ENCODE measurements around the gene SV2B. TPM values are rescaled to one million over a fixed set of nuclear protein-coding genes. Genes with fewer than 3 reads are reported as not detected.

The SV2B gene
- total RNA-seq, 1 experiment from 2014 or later: 0.05 TPM

GRCh38 chr15:91184441-91184840 is 84.4 kb downstream of the SV2B start:
- DNase-seq (ENCODE audit: extremely low read depth, low read depth): no peak

- peak; percentile 15 for DNase-seq (ENCODE audit: extremely low read depth, low read depth)
These were observed 87.0 kb downstream of the SV2B start for GRCh38 chr15:91186904-91187656.

GRCh38 chr15:91192285-91192684 is 92.2 kb downstream of the SV2B start:
- no peak for DNase-seq (ENCODE audit: extremely low read depth, low read depth)

- no peak for DNase-seq (ENCODE audit: extremely low read depth, low read depth)
These were observed 92.8 kb downstream of the SV2B start for GRCh38 chr15:91192690-91193377.

GRCh38 chr15:91193378-91193720 is 93.3 kb downstream of the SV2B start:
- no peak for DNase-seq (ENCODE audit: extremely low read depth, low read depth)

GRCh38 chr15:91196127-91196526 is 96.1 kb downstream of the SV2B start:
- DNase-seq (ENCODE audit: extremely low read depth, low read depth): no peak

GRCh38 chr15:91196768-91197167 is 96.7 kb downstream of the SV2B start:
- DNase-seq (ENCODE audit: extremely low read depth, low read depth): no peak

- DNase-seq (ENCODE audit: extremely low read depth, low read depth): no peak
These were observed 99.5 kb downstream of the SV2B start for GRCh38 chr15:91199511-91199910.

- no peak for DNase-seq (ENCODE audit: extremely low read depth, low read depth)
These were observed 100.2 kb downstream of the SV2B start for GRCh38 chr15:91200101-91200754.

GRCh38 chr15:91202510-91203102 is 102.5 kb downstream of the SV2B start:
- DNase-seq (ENCODE audit: extremely low read depth, low read depth): no peak

GRCh38 chr15:91203619-91204203 is 103.7 kb downstream of the SV2B start:
- DNase-seq (ENCODE audit: extremely low read depth, low read depth): no peak

- no peak for DNase-seq (ENCODE audit: extremely low read depth, low read depth)
These were observed 108.3 kb downstream of the SV2B start for GRCh38 chr15:91208371-91208770.

- DNase-seq (ENCODE audit: extremely low read depth, low read depth): no peak
These were observed 109.3 kb downstream of the SV2B start for GRCh38 chr15:91209318-91209717.

GRCh38 chr15:91209726-91210125 is 109.7 kb downstream of the SV2B start:
- no peak for DNase-seq (ENCODE audit: extremely low read depth, low read depth)

GRCh38 chr15:91214675-91215590 is 114.9 kb downstream of the SV2B start:
- DNase-seq (ENCODE audit: extremely low read depth, low read depth): no peak

GRCh38 chr15:91216000-91216399 is 115.9 kb downstream of the SV2B start:
- DNase-seq (ENCODE audit: extremely low read depth, low read depth): no peak

GRCh38 chr15:91219206-91219605 is 119.1 kb downstream of the SV2B start:
- DNase-seq (ENCODE audit: extremely low read depth, low read depth): no peak

GRCh38 chr15:91222052-91222451 is 122.0 kb downstream of the SV2B start:
- no peak for DNase-seq (ENCODE audit: extremely low read depth, low read depth)

- no peak for DNase-seq (ENCODE audit: extremely low read depth, low read depth)
These were observed 123.8 kb downstream of the SV2B start for GRCh38 chr15:91223863-91224262.

GRCh38 chr15:91224755-91225380 is 124.8 kb downstream of the SV2B start:
- DNase-seq (ENCODE audit: extremely low read depth, low read depth): peak; percentile 32

Data from NCI-H460 (cell line).